Activated CD8-positive, alpha-beta memory T cell treated with anti-CD3 and anti-CD28 coated beads for 36 hours (primary cell): ENCODE data around the gene RARRES2. TPM values are rescaled to one million over a fixed set of nuclear protein-coding genes. Genes with fewer than 3 reads are reported as not detected.

Source experiments
- CTCF ChIA-PET: fragments of 350-600 bp; sonication (Branson Sonifier 250); formaldehyde crosslinking; loops from one replicate; lab custom pipeline; 2021; ENCODE audit warnings: antibody characterized with exemption; lab: Charles Lee
- POLR2A ChIA-PET: fragments of 350-600 bp; sonication (Branson Sonifier 250); formaldehyde crosslinking; loops from one replicate; lab custom pipeline; 2021; ENCODE audit warnings: antibody characterized with exemption; lab: Charles Lee
- total RNA-seq, 2 experiments: library from RNA; stranded (reverse); gene quantifications; one replicate each; pipeline ENCODE4 v1.2.3, GENCODE V29; 2021

The RARRES2 gene
- total RNA-seq, 2 experiments from 2014 or later = not detected

- POLR2A ChIA-PET = interaction anchor here (0.9 to 2.3 kb wide), 4 partner anchors 10 to 45 kb away, joined by 4 to 10 read pairs (median 6); partner anchors contain the start of genes ACTR3C and LRRC61
- CTCF ChIA-PET = interaction anchor here (1.0 to 1.5 kb wide), 3 partner anchors 9 to 81 kb away, joined by 4 to 8 read pairs (median 5); no protein-coding TSS in a partner anchor
Observed at GRCh38 chr7:150368096-150368883, 26.9 kb upstream of the RARRES2 start, which contains the start of gene REPIN1. Gene REPIN1 (plus strand): TSS chr7:150368822. CDS start chr7:150369712, 890 bp downstream.

- ChIA-PET CTCF (interaction anchor here (1.0 to 1.2 kb wide), 2 partner anchors 10 to 38 kb away, joined by 4 to 5 read pairs; a partner anchor contains a TSS), POLR2A (interaction anchor here (0.9 to 1.1 kb wide), 2 partner anchors 10 to 39 kb away, joined by 4 to 8 read pairs; no protein-coding TSS in a partner anchor)
Observed at GRCh38 chr7:150367677-150368095, 26.3 kb upstream of the RARRES2 start.

- ChIA-PET CTCF (no interaction called here), POLR2A (interaction anchor here (1.2 kb wide), 1 partner anchor 391 kb away, joined by 6 read pairs; no protein-coding TSS in a partner anchor)
Observed at GRCh38 chr7:150365673-150366398, 24.4 kb upstream of the RARRES2 start.

GRCh38 chr7:150365194-150365593 lies 23.8 kb upstream of the RARRES2 start:
- ChIA-PET POLR2A (no interaction called here), CTCF (no interaction called here)

- POLR2A ChIA-PET = no interaction called here
Observed at GRCh38 chr7:150363872-150364271, 22.4 kb upstream of the RARRES2 start.

GRCh38 chr7:150363370-150363769 lies 21.9 kb upstream of the RARRES2 start:
- CTCF ChIA-PET = interaction anchor here (0.6 kb wide), 1 partner anchor 254 kb away, joined by 3 read pairs; no protein-coding TSS in a partner anchor

More at GRCh38 chr7:150363872-150364271, 22.4 kb upstream of the RARRES2 start:
- CTCF ChIA-PET = interaction anchor here (0.6 kb wide), 1 partner anchor 42 kb away, joined by 3 read pairs; no protein-coding TSS in a partner anchor

GRCh38 chr7:150361807-150362621 lies 20.6 kb upstream of the RARRES2 start:
- ChIA-PET CTCF (no interaction called here), POLR2A (no interaction called here)

More at GRCh38 chr7:150363370-150363769, 21.9 kb upstream of the RARRES2 start:
- POLR2A ChIA-PET = no interaction called here

GRCh38 chr7:150361402-150361801 lies 20.0 kb upstream of the RARRES2 start:
- CTCF ChIA-PET = no interaction called here
- POLR2A ChIA-PET = no interaction called here

- POLR2A ChIA-PET = no interaction called here
- CTCF ChIA-PET = no interaction called here
Observed at GRCh38 chr7:150360363-150361058, 19.1 kb upstream of the RARRES2 start.

GRCh38 chr7:150359622-150360362 lies 18.4 kb upstream of the RARRES2 start:
- ChIA-PET POLR2A (no interaction called here), CTCF (no interaction called here)

GRCh38 chr7:150358988-150359621 lies 17.7 kb upstream of the RARRES2 start:
- CTCF ChIA-PET = no interaction called here

GRCh38 chr7:150358433-150358832 lies 17.0 kb upstream of the RARRES2 start:
- ChIA-PET CTCF (no interaction called here), POLR2A (interaction anchor here (1.4 kb wide), 2 partner anchors 10 to 47 kb away, joined by 3 to 4 read pairs; partner anchors contain the start of gene REPIN1)

More at GRCh38 chr7:150358988-150359621, 17.7 kb upstream of the RARRES2 start:
- POLR2A ChIA-PET = interaction anchor here (1.4 kb wide), 1 partner anchor 47 kb away, joined by 3 read pairs; a partner anchor contains a TSS

GRCh38 chr7:150357771-150358427 lies 16.5 kb upstream of the RARRES2 start:
- CTCF ChIA-PET = interaction anchor here (0.7 kb wide), 1 partner anchor 31 kb away, joined by 3 read pairs; no protein-coding TSS in a partner anchor
- POLR2A ChIA-PET = interaction anchor here (1.4 kb wide), 2 partner anchors 10 to 48 kb away, joined by 3 to 4 read pairs; partner anchors contain the start of gene REPIN1

GRCh38 chr7:150357270-150357669 lies 15.8 kb upstream of the RARRES2 start:
- ChIA-PET CTCF (interaction anchor here (0.7 to 1.8 kb wide), 2 partner anchors 21 to 32 kb away, joined by 3 to 10 read pairs; no protein-coding TSS in a partner anchor), POLR2A (interaction anchor here (1.4 kb wide), 2 partner anchors 11 to 48 kb away, joined by 3 to 4 read pairs; partner anchors contain the start of gene REPIN1)

GRCh38 chr7:150356265-150356897 lies 15.0 kb upstream of the RARRES2 start:
- ChIA-PET POLR2A (no interaction called here), CTCF (interaction anchor here (0.7 to 1.8 kb wide), 4 partner anchors 17 to 65 kb away, joined by 3 to 10 read pairs (median 4); no protein-coding TSS in a partner anchor)
